OCI-LY1 (cell line): ENCODE measurements around the gene ZSCAN10.

Source experiments
- H2AFZ ChIP-seq: fragments of 200-600 bp; sonication (generic), shearing (Covaris generic); 2 replicates; pipeline ENCODE4 v1.6.0; 2014; ENCODE audit warnings: antibody characterized with exemption, mild to moderate bottlenecking, low read length
- H3F3A ChIP-seq: fragments of 200-600 bp; sonication (generic), shearing (Covaris generic); 2 replicates; pipeline ENCODE4 v1.6.0; 2014; ENCODE audit warnings: mild to moderate bottlenecking, antibody characterized with exemption, low read length, moderate library complexity; ENCODE audit not compliant: insufficient read depth
- H3K27ac ChIP-seq: fragments of 200-600 bp; sonication (generic); 2 replicates; pipeline ENCODE4 v1.5.1; 2014; ENCODE audit warnings: low read length, mixed run types, mild to moderate bottlenecking, low read depth; ENCODE audit not compliant: poor library complexity, severe bottlenecking
- H3K27me3 ChIP-seq: fragments of 200-600 bp; sonication (generic); 2 replicates; pipeline ENCODE4 v1.6.0; 2014; ENCODE audit warnings: antibody characterized with exemption, mild to moderate bottlenecking, low read length, moderate library complexity; ENCODE audit not compliant: insufficient read depth
- H3K36me3 ChIP-seq: fragments of 200-600 bp; sonication (generic); 2 replicates; pipeline ENCODE4 v1.6.1; 2014; ENCODE audit warnings: mild to moderate bottlenecking, antibody characterized with exemption, low read length, moderate library complexity, mixed read lengths; ENCODE audit not compliant: insufficient read depth
- H3K4me1 ChIP-seq: fragments of 200-600 bp; sonication (generic); 2 replicates; pipeline ENCODE4 v1.5.1; 2014; ENCODE audit warnings: mild to moderate bottlenecking, low read length, moderate library complexity; ENCODE audit not compliant: insufficient read depth, severe bottlenecking
- H3K4me2 ChIP-seq: fragments of 200-600 bp; sonication (generic), shearing (Covaris generic); 2 replicates; pipeline ENCODE4 v1.6.1; 2014; ENCODE audit warnings: low read length
- H3K4me3 ChIP-seq: fragments of 200-600 bp; sonication (generic); 2 replicates; pipeline ENCODE4 v1.5.1; 2014; ENCODE audit warnings: low read length, low read depth, mild to moderate bottlenecking, mixed read lengths; ENCODE audit not compliant: poor library complexity, severe bottlenecking
- H3K79me2 ChIP-seq: fragments of 200-600 bp; shearing (Covaris generic); 2 replicates; pipeline ENCODE4 v1.6.1; 2016; ENCODE audit warnings: mixed run types, low read length, mixed read lengths; ENCODE audit not compliant: insufficient read depth
- H3K9ac ChIP-seq: fragments of 200-600 bp; sonication (generic), shearing (Covaris generic); 2 replicates; pipeline ENCODE4 v1.6.1; 2014; ENCODE audit warnings: mild to moderate bottlenecking, low read length, mixed read lengths
- H3K9me2 ChIP-seq: fragments of 200-600 bp; sonication (generic), shearing (Covaris generic); 2 replicates; pipeline ENCODE4 v1.6.1; 2014; ENCODE audit warnings: low read depth, mild to moderate bottlenecking, low read length, mixed read lengths
- H3K9me3 ChIP-seq: fragments of 200-600 bp; shearing (Covaris generic); 2 replicates; pipeline ENCODE4 v1.6.1; 2014; ENCODE audit warnings: low read length, mixed read lengths
- H4K20me1 ChIP-seq: fragments of 200-600 bp; sonication (generic), shearing (Covaris generic); 2 replicates; pipeline ENCODE4 v1.6.0; 2016; ENCODE audit warnings: mild to moderate bottlenecking, low read length; ENCODE audit not compliant: insufficient read depth
- EZH2 ChIP-seq: fragments of 200-600 bp; sonication (generic), shearing (Covaris generic); IDR thresholded peaks from 2 replicates; pipeline ENCODE4 v1.8.0; 2017; ENCODE audit warnings: borderline replicate concordance, mixed run types, mild to moderate bottlenecking, antibody characterized with exemption, low read length, moderate library complexity, mixed read lengths
- TF ChIP-seq, protein P1 (sequence below): fragments of 200-600 bp; sonication (generic), shearing (Covaris generic); IDR thresholded peaks from 2 replicates; pipeline ENCODE4 v1.5.1; 2017; ENCODE audit warnings: mild to moderate bottlenecking, antibody characterized with exemption, low read length, moderate library complexity, mixed read lengths

ZSCAN10 gene

GRCh38 chr16:3059723-3060242 lies 39.3 kb downstream of the ZSCAN10 start:
- Histone ChIP-seq H3K27ac (no peak overlapping the region), H3K79me2 (no peaks in the 10 kb centered on the region), H3K4me3 (peak overlapping the region; percentile 90), H2AFZ (no peak overlapping the region; the same call in 1 of the 2 replicates), H3K9me3 (no peaks in the 10 kb centered on the region), H3K9ac (peak overlapping the region; percentile 89; the same call in 1 of the 2 replicates), H3K4me1 (peaks cover 20% of the 10 kb centered on the region), H3K36me3 (no peaks in the 10 kb centered on the region), H3K4me2 (peak overlapping the region; percentile 90), H3K27me3 (no peaks in the 10 kb centered on the region; the same call in 1 of the 2 replicates), H3K9me2 (no peaks in the 10 kb centered on the region), H3F3A (no peaks in the 10 kb centered on the region), H4K20me1 (no peaks in the 10 kb centered on the region)
- no peak for TF ChIP-seq EZH2
- TF ChIP-seq, protein P1, sequence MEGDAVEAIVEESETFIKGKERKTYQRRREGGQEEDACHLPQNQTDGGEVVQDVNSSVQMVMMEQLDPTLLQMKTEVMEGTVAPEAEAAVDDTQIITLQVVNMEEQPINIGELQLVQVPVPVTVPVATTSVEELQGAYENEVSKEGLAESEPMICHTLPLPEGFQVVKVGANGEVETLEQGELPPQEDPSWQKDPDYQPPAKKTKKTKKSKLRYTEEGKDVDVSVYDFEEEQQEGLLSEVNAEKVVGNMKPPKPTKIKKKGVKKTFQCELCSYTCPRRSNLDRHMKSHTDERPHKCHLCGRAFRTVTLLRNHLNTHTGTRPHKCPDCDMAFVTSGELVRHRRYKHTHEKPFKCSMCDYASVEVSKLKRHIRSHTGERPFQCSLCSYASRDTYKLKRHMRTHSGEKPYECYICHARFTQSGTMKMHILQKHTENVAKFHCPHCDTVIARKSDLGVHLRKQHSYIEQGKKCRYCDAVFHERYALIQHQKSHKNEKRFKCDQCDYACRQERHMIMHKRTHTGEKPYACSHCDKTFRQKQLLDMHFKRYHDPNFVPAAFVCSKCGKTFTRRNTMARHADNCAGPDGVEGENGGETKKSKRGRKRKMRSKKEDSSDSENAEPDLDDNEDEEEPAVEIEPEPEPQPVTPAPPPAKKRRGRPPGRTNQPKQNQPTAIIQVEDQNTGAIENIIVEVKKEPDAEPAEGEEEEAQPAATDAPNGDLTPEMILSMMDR, result no peak

GRCh38 chr16:3059041-3059722 lies 39.9 kb downstream of the ZSCAN10 start:
- H3K79me2 ChIP-seq, result no peaks in the 10 kb centered on the region
- H3K9me2 ChIP-seq, result no peaks in the 10 kb centered on the region
- H3K4me3 ChIP-seq, result peak overlapping the region; percentile 90
- H3K4me1 ChIP-seq, result peaks cover 20% of the 10 kb centered on the region
- H3F3A ChIP-seq, result no peaks in the 10 kb centered on the region
- no peaks in the 10 kb centered on the region for H3K9me3 ChIP-seq
- H3K4me2 ChIP-seq, result peak overlapping the region; percentile 90
- peak overlapping the region; percentile 59; the same call in 1 of the 2 replicates for H2AFZ ChIP-seq
- no peak for TF ChIP-seq EZH2
- TF ChIP-seq, protein P1, result peak; percentile 68
- no peaks in the 10 kb centered on the region; the same call in 1 of the 2 replicates for H3K27me3 ChIP-seq
- H3K9ac ChIP-seq, result peak overlapping the region; percentile 89
- no peaks in the 10 kb centered on the region for H3K36me3 ChIP-seq
- no peaks in the 10 kb centered on the region for H4K20me1 ChIP-seq
- H3K27ac ChIP-seq, result no peak overlapping the region

GRCh38 chr16:3058139-3059030 lies 40.7 kb downstream of the ZSCAN10 start:
- no peaks in the 10 kb centered on the region for H3K36me3 ChIP-seq
- TF ChIP-seq, protein P1, result no peak; the same call in 1 of the 2 replicates
- no peak for TF ChIP-seq EZH2
- peaks cover 20% of the 10 kb centered on the region for H3K4me1 ChIP-seq
- no peaks in the 10 kb centered on the region for H3K9me2 ChIP-seq
- no peaks in the 10 kb centered on the region; the same call in 1 of the 2 replicates for H3K27me3 ChIP-seq
- peak overlapping the region; percentile 89 for H3K9ac ChIP-seq
- peak overlapping the region; percentile 90 for H3K4me2 ChIP-seq
- peak overlapping the region; percentile 90 for H3K4me3 ChIP-seq
- H3K9me3 ChIP-seq, result no peaks in the 10 kb centered on the region
- no peaks in the 10 kb centered on the region for H3F3A ChIP-seq
- no peaks in the 10 kb centered on the region for H4K20me1 ChIP-seq
- H2AFZ ChIP-seq, result peak overlapping the region; percentile 59; the same call in 1 of the 2 replicates
- H3K27ac ChIP-seq, result no peak overlapping the region
- no peaks in the 10 kb centered on the region for H3K79me2 ChIP-seq
